ENCODE results near the gene CMKLR1.

CMKLR1 gene

DNA sequence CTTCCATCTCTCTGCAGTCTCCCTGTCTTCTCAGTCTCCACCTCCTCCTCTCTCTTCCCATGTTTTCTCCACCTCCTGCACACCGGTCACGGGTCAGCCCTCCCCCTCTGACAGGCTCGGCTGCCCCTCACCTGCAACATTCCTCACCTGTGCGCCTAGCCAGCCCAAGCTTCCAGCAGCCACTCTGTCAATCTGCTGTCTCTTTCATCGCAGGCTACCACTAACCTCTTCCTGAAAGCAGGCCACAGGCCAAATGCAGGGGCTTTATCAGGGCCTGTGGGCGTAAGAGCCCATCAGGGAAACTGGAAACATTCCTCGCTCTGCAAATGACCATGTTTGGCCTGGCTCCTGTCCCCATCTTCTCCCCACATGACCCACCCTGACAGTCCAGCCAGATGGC is 34.5 kb downstream of the CMKLR1 start:
- no peak overlapping the region for H3K4me3 ChIP-seq (ENCODE audit: low read length)
- TF ChIP-seq CTCF (conservative IDR thresholded peaks at IDR 0.05; ENCODE audit: low read length): no peak
- DNase-seq (ENCODE audit: low read depth): no peak

DNA sequence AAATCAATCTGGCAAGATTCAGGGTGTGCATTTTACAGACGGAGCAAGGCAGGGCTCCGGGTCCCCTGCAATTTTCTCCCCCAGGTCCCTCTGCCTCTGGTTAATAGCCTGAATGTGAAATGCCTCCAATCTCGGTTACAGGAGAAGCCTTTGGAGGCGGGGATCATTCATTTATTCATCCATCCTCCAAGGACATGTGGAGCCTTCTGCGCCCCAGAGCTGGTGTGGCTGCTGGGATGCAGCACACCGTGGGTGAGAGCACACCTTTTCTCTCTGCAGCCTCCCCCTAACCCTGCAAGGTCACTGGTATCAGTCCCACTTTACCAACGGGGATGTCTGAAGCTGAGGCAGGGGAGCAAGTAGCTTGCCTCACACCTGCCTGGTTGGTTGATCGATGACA is 35.4 kb downstream of the CMKLR1 start:
- no peak for TF ChIP-seq CTCF (conservative IDR thresholded peaks at IDR 0.05; ENCODE audit: low read length)
- no peak overlapping the region for H3K4me3 ChIP-seq (ENCODE audit: low read length)
- no peak for DNase-seq (ENCODE audit: low read depth)

DNA sequence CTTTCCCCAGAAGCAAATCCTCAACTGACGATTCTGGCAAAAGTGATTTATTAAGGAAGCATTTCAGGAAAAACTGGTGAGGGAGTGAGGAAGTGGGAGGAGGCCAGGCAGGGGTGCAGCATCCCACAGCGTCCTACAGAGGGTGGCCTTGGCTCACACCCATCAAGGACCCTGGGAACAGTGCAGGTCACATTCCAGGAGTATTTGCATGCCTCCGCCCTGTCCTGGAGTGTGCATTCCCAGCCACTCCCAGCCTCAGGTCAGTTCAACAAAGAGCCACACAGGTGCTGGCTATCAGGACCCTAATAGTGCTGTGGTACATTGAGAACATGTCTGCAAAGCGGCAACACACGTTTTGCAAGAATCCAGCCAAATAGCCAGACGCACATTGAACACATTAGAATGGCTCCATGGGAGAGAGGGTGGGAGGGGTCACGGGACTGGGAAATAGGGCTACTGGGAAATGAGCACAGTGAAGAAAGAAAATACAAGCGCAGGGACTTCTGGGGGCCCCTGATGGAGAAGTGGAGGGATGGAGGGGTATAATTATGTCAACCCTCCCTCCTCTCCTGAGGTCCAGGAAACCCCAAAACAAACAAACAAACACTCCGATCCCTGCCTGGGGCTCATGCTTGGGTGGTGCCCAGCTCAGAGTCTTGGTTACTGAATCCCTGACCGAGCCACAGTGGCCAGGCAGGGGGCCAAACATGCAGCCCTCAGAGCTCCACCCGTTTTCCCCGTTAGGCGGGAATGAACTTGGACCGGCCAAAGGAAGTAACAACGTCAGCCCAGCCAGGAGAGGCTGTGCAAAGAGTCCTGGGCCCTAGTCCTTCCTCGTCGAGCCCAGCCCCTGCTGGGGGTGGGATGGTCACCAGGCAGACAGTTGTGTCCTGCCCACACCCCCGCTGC is 36.5 kb downstream of the CMKLR1 start:
- no peak overlapping the region for H3K4me3 ChIP-seq (ENCODE audit: low read length)
- DNase-seq (ENCODE audit: low read depth): peak; percentile 76
- no peak; the same call in 1 of the 2 replicates for TF ChIP-seq CTCF (conservative IDR thresholded peaks at IDR 0.05; ENCODE audit: low read length)

GRCh38 chr12:108302016-108302402 is 37.1 kb downstream of the CMKLR1 start:
- no peak for TF ChIP-seq CTCF (conservative IDR thresholded peaks at IDR 0.05; ENCODE audit: low read length)
- no peak overlapping the region for H3K4me3 ChIP-seq (ENCODE audit: low read length)
- no peak for DNase-seq (ENCODE audit: low read depth)

DNA sequence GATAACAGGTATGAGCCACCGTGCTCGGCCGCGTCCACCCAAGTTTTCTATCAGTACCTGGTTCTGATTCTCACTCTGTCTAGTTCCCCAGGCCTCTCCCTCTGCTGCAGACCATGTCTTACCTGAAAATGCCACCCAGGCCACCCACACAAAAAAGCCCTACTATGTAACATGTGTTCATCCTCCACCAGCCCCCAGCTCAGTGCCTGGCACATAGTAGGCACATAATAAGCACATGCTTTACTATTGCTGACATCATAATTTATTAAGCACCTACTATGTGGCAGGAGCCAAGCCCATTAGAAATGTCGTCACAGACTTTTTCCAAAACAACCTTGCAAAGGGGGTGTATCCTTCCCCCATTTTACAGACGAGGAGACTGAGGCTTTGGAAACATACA is 37.8 kb downstream of the CMKLR1 start:
- DNase-seq (ENCODE audit: low read depth): no peak
- TF ChIP-seq CTCF (conservative IDR thresholded peaks at IDR 0.05; ENCODE audit: low read length): no peak
- no peak overlapping the region for H3K4me3 ChIP-seq (ENCODE audit: low read length)

DNA sequence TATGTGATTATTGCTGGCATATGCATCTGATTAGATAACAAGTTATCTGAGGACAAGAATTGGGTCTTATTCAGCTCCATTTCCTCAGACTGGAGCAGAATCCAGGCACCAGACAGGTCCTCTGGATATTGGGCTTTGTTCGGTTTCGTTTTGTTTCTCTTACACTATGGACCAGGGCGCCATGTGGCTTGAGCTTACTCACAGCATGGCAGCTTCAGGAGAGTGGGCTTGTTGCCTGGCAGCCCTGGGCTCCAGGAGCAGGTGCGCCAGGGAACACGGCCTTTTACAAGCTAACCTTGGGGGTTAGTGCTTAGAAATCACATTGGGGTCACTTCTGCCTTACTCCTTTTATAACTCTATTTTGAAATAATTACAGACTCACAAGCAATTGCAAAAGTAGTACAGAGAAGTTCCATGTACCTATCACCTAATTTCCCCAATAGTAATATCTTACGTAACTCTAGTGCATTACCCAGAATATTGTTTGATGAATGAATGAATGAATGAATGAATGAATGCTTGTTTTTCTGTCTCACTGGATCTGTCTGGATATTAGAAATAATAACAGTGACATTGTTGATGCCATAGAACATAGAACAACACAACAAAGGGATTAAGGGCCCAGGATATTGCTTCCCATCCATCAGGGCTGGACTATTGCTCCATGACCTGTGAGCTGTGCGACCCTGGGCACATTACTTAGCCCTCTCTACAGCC is 39.0 kb downstream of the CMKLR1 start:
- H3K4me3 ChIP-seq (ENCODE audit: low read length): no peak overlapping the region
- DNase-seq (ENCODE audit: low read depth): no peak
- no peak for TF ChIP-seq CTCF (conservative IDR thresholded peaks at IDR 0.05; ENCODE audit: low read length)

DNA sequence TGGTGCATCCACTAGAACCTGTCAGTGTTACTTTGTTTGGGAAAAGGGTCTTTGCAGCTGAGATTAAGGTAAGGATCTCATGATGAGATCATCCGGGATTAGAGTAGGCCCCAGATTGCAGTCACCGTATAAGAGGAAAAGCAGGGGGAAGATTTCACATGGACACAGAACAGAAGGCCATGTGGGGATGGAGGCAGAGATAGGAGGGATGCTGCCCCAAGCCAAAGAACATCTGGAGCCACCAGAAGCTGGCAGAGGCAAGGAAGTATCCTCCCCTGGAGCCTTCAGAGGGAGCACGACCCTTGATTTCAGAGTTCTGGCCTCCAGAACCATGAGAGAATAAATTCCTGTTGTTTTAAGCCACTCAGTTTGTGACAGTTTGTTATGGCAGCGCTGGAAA is 39.6 kb downstream of the CMKLR1 start:
- H3K4me3 ChIP-seq (ENCODE audit: low read length): no peak overlapping the region
- DNase-seq (ENCODE audit: low read depth): no peak
- TF ChIP-seq CTCF (conservative IDR thresholded peaks at IDR 0.05; ENCODE audit: low read length): no peak

All from AG10803 (cell line).